ENCODE data around the gene N4BP2L2. TPM values are rescaled to one million over a fixed set of nuclear protein-coding genes. Genes with fewer than 3 reads are reported as not detected.

Gene N4BP2L2
- total RNA-seq, 2 experiments from 2014 or later, result 86.6 to 102 TPM

- Mint-ChIP-seq H3K27me3 (no peaks in the 10 kb centered on the region), H3K36me3 (peaks cover 8% of the 10 kb centered on the region), H3K27ac (no peak overlapping the region), H3K9me3 (no peaks in the 10 kb centered on the region), H3K4me1 (ENCODE audit: low read depth) (peaks cover 5% of the 10 kb centered on the region), H3K4me3 (no peak overlapping the region)
- DNase-seq, result no peak
- ChIA-PET POLR2A (no interaction called here), CTCF (interaction anchor here (1.1 to 1.8 kb wide), 2 partner anchors 8 to 25 kb away, joined by 3 to 4 read pairs; no protein-coding TSS in a partner anchor)
- intact Hi-C loops (cut with micrococcal nuclease), result no loop called here
These were observed 148.5 kb downstream of the N4BP2L2 start for GRCh38 chr13:32390048-32390447.

GRCh38 chr13:32385410-32385809 lies 153.2 kb downstream of the N4BP2L2 start:
- H3K36me3 Mint-ChIP-seq, result peaks cover 4% of the 10 kb centered on the region

GRCh38 chr13:32384702-32385101 lies 153.9 kb downstream of the N4BP2L2 start:
- Mint-ChIP-seq H3K9me3 (no peaks in the 10 kb centered on the region), H3K36me3 (peaks cover 6% of the 10 kb centered on the region), H3K27ac (no peak overlapping the region), H3K27me3 (no peaks in the 10 kb centered on the region), H3K4me1 (ENCODE audit: low read depth) (no peaks in the 10 kb centered on the region), H3K4me3 (no peak overlapping the region)
- intact Hi-C loops (cut with micrococcal nuclease), result no loop called here
- POLR2A ChIA-PET, result no interaction called here
- CTCF ChIA-PET, result interaction anchor here (1.0 kb wide), 1 partner anchor 266 kb away, joined by 3 read pairs; no protein-coding TSS in a partner anchor
- DNase-seq, result no peak

More at GRCh38 chr13:32385410-32385809, 153.2 kb downstream of the N4BP2L2 start:
- ChIA-PET CTCF (interaction anchor here (1.0 kb wide), 1 partner anchor 265 kb away, joined by 3 read pairs; no protein-coding TSS in a partner anchor), POLR2A (no interaction called here)
- no peak overlapping the region for H3K27ac Mint-ChIP-seq
- intact Hi-C loops (cut with micrococcal nuclease), result no loop called here
- no peak overlapping the region for H3K4me3 Mint-ChIP-seq
- H3K9me3 Mint-ChIP-seq, result no peaks in the 10 kb centered on the region
- no peak for DNase-seq
- H3K4me1 Mint-ChIP-seq (ENCODE audit: low read depth), result peaks cover 2% of the 10 kb centered on the region
- no peaks in the 10 kb centered on the region for H3K27me3 Mint-ChIP-seq

- DNase-seq, result no peak
- Mint-ChIP-seq H3K4me3 (no peak overlapping the region), H3K27me3 (no peaks in the 10 kb centered on the region), H3K9me3 (no peaks in the 10 kb centered on the region), H3K27ac (no peak overlapping the region), H3K36me3 (peaks cover 6% of the 10 kb centered on the region), H3K4me1 (ENCODE audit: low read depth) (no peaks in the 10 kb centered on the region)
- intact Hi-C loops (cut with micrococcal nuclease), result no loop called here
- CTCF ChIA-PET, result no interaction called here
- POLR2A ChIA-PET, result no interaction called here
These were observed 154.6 kb downstream of the N4BP2L2 start for GRCh38 chr13:32383836-32384618.

Other genes starting within 250 kb of the N4BP2L2 start
- not detected for gene ZAR1L, start 223.4 kb downstream of the N4BP2L2 start, total RNA-seq
- gene BRCA2, start 223.3 kb downstream of the N4BP2L2 start, total RNA-seq, result 10 to 100 TPM; 22.1 to 23.1 TPM
- gene N4BP2L1, start 110.7 kb downstream of the N4BP2L2 start, total RNA-seq, result 10 to 100 TPM; 22.1 to 24.0 TPM
- 10 to 100 TPM; 59.4 to 61.7 TPM for gene PDS5B, start 47.7 kb upstream of the N4BP2L2 start, total RNA-seq